Measurements from ENCODE around the gene PRIMPOL.
"Not testable (repeated sequence)": the region's sequence is repeated elsewhere in the genome, so short reads cannot be mapped to it uniquely, and the experiment has no call there.

Gene PRIMPOL

DNA sequence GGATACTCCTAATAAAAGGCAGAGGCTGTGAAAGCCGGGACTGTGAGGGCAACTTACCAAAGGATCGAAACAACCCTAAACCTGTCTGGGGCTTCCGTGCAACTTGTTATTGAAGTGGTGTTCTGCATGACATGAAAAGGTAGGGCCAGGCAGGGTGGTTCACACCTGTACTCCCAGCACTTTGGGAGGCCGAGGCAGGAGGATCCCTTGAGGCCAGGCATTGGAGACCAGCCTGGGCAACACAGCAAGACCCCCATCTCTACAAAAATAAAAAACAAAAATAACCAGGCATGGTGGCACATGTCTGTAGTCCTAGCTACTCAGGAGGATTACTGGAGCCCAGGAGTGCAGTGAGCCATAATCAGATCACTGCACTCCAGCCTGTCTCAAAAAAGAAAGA is 12.6 kb upstream of the PRIMPOL start:
- no peak for DNase-seq (ENCODE audit: low read depth)

DNA sequence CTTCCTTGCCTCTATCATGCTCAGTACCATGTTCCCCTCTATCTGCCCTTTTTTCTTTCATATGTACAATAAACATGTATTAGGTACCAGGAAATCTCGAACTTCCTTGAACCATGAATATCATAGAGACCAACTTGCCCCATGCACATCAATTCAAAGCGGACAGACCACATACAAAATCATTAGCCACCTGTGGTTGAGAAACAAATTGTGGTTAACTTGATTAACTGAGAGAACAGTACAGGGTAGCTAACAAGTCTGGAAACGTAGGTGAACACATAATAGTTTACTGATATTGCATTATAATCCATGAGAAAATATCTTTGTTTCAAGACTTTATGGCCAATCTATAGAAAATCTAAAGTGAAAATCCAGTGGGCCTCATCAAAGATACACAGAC is 8.5 kb upstream of the PRIMPOL start:
- DNase-seq (ENCODE audit: low read depth), result no peak

DNA sequence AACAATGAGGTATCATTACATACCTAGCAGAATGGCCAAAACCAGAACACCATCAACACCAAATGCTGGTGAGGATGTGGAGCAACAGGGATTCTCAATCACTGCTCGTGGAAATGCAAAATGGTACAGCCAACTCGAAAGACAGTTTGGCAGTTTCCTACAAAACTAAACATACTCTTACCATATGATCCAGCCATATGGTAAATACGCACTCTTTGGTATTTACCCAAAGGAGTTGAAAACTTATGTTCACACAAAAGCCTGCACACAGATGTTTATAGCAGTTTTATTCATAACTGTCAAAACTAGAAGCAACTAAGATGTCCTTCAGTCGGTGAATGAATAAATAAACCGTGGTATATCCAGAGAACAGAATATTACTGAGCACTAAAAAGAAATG is 8.1 kb upstream of the PRIMPOL start:
- no peak for DNase-seq (ENCODE audit: low read depth)

DNA sequence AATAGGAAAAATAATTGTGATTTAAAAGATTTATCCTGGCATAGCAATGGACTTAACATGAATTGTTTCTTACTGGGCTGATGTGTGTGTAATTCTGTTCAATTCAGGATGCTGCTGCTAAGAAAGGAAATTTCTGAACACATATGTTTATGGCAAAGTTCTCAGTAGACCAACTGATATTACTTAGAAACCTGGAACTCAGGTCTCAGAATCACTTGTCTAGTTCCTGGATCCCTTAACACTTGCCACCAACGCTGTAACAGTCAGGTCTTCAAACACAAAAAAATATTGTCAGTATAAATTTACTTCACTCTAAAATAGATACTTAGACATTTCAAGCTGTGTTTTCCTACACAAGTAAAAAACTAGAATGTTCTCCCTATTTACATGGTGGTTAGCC is 5.8 kb upstream of the PRIMPOL start:
- no peak for DNase-seq (ENCODE audit: low read depth)

DNA sequence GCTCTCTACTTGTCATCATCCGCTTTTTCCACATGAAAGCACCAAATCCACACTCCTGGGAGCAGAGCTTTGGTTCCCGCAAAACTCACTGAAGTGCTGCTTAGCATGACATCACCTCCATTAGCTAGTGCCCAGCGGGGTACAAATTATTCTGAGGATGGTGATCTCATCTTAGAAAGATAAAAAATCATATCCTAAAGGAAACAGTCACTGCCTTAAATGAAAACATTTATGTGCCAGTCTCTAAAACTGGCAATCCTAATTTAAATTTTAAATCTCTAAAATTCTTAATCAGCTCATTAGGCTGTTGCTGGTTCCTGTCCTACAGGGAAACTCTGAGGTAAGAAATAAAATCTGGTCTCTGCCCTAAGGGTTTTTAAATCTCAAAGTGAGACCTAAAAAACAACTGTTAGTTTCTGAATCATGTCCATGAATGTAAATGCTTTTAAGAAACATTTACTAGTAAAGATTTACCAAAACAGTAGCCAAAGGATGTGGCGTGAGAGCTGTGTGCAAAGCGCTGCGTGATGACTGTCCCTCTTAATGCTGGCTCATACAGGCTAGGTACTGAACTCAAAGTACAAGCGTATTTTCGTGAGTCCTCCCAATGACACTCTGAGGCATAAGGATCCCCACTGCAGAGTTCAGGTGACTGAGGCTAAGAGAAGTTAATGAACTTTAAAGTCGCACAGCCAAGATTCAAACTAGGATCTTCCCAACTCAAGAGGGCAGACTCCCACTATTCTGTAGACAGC is 4.8 kb upstream of the PRIMPOL start:
- DNase-seq (ENCODE audit: low read depth), result no peak

DNA sequence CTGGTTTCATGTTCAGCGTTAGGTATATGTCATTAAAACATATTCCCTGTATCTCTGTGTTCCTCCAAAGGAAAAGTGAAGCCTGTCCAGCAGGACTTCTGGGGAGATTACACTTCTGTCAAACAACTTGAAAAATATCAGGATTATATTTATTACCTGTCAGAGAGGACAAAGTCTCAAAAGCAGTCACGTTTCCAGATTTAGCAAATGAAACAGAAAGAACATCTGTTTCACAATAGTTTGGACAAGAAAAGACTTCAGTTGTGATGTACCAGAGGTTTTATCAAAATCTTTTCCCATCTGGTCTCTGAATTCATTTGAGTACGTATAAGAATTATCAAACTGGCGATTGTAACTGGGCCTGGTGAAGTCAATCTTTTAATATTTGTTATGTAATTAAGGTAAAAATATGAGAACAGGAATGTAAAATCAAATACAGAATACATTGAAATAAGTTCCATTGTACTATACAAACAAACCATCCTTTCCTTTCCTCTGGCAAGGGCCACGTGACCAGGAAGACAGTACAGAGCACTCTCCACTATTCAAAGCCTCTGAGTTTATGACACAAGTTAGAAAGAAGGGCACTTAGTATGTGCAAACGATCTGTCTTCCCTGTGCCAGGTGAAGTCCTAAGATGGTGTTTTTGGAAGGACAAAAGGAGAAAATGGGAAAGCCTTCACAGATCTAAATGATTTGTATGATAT is 3.5 kb upstream of the PRIMPOL start:
- DNase-seq (ENCODE audit: low read depth), result no peak

DNA sequence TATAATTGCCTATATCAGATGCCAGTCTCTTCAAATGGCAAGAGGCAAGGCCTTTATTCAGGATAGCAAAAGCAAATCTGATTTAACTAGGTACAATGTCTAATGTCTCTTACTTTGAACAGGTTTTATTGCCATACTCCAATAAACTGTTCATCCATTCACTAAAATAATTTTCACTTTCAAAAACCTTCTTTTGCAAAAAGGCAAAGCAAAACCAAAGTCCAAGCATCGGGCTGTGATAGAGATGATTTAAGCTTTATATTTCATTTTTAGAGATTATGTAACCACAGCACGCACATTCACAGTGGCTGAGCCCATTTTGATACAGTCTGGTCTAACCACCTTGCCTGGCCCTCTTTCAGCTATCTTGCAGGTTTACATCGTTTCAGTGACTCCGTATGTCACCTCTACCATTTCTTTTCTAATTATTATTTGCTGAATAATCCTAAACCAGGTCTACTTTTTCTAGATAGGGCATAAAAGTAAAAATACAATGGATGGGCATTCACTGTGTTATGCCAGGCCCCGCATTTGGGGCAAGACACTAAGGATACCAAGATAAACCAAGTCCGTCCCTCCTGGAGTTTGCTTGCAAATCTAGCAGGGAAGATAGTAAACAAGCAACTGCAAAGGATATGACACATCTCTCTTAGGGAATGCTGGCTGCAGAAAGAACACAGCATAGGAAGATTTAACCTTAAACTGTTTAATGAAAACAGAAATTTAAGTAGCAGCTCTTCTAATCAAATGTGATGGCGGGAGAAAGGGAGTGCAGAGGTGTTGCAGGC is 2.1 kb upstream of the PRIMPOL start:
- DNase-seq (ENCODE audit: low read depth), result no peak

DNA sequence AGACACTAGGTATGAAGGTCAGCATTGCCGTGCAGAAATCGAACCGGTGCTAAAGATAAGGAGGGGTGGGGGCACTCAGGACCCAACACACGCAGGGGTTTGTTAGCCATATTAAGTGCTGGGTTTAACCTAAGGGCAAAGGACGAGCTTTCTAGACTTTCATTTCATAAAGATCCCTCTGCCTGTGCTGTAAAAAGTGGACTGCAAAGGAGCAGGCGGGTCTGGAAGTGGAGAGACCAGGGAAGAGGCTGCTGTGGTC is 1.6 kb upstream of the PRIMPOL start:
- no peak for DNase-seq (ENCODE audit: low read depth)

DNA sequence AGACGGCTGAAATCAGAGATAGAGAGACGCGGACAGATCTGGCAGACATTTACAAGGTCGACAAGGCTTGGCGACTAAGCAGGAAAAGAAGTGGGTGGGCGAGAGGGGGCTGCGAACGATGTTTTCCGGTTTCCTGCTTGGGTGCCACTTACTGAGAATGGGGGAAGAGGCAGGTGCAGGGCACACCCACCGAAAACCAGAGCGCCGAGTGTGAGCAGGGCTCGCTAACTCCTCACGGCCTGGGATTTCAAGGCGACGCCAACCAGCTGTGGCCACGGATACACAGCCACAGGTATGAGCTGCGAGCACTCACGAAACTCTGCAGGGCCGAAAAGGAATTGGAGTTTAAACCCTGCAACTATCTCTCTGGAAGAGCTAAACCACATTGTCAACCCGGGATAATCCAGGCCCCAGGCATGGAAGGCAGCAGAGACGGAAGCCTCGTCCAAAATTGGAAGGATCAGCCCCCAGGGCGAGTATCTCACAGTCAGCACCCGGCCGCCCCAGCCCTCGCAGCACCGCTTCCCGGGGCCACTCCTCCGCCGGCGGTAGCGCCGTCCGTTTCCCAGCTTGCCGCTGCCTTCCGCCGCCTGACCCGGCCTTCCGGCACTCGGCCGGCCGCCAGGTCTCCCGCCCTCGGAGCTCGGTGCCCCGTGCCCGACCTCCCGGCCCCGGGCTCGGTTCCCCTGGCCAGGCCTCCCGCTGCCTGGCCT is 1.1 kb upstream of the PRIMPOL start:
- peak; percentile 28 for DNase-seq (ENCODE audit: low read depth)

DNA sequence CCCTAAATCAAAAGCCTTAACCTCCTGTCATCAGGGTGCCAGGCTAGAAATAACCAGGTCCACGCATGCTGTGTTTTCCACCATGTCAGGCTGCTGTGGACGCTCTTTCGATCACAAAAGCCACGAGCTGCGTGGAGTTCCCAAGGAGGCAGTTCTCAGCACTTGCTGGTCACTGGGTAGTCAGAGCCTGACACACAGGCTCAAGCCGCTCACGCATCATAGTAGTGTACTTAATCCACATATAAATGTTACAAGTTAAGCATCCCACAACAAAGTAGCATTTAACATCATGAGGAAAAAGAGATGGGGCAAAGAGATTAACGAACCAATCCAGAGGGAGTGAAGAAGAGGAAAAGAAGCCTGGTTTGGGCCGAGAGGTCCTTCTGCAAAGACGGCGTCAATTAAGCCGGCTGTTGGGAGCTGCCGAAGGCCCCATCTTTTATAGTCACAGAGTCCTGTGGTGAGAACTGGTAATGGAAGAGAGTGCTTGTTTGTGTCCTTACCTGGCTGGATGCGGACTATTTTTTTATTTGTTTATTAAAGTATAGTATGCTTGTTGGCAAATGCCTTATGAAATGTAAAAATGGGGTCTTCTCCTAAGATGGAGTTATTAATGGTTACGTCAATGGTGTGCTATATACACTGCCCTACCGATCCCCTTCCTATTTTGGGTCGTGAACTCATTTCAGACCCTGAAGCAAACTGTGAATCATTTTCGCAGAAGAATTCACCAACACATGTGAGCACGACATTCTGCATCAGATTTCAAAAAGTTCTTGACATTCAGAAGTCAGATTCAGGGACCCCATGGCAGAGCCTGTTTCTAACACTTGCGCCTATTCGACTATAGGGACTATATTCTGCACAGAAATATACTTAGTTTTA is 675 bp downstream of the PRIMPOL start:
- peak; percentile 26 for DNase-seq (ENCODE audit: low read depth)

DNA sequence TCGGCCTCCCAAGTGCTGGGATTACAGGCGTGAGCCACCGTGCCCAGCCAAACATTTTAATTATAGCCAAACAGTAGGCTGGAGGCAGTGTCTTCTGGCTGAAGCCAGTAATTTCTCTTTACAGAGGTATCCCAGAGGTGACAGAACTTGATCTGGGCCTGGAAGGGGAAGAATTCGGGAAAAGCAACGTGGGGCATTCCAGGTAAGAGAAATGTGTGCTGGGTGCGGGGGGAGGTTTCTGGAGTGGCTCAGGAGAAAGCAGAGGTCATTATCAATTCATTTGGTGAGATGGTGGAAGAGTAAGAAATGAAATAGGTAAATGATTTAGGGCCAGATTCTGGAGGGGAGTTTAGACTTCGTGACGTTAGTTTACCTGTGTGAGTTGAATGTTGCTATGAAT is 2.4 kb downstream of the PRIMPOL start:
- DNase-seq (ENCODE audit: low read depth), result no peak

DNA sequence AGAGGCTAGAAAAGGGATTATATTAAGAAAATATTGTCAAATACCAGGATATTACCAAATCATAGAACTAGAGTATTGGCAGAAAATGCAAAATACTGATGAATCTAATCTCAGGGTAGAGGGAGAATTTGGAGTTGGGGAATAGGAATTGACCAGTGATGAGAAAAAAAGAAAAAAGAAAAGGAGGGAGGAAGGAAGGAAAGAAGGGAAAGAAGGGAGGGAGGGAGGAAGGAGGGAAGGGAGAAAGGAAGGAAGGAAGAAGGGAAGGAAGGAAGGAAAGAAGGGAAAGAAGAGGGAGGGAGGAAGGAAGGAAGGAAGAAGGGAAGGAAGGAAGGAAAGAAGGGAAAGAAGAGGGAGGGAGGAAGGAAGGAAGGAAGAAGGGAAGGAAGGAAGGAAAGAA is 3.1 kb downstream of the PRIMPOL start:
- not testable (repeated sequence) for DNase-seq (ENCODE audit: low read depth)

DNA sequence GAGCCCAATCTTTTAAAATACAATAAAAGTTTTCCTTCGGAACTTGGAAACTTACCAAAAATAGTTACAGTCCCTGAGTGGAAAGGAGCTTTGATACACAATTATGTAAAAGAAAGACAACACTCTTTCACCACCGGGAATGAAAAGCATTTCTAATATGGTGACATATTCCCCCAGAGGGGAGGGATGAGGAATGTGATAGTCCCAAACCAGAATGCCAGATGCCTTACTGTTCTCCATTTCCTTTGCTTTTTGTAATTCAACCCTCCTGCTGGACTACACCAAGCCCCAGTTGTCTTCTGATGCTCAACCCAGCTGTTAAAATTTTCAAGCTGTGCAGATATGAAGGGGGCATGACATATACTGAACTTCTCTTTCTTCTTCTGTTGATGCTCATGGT is 4.1 kb downstream of the PRIMPOL start:
- DNase-seq (ENCODE audit: low read depth), result peak; percentile 12

DNA sequence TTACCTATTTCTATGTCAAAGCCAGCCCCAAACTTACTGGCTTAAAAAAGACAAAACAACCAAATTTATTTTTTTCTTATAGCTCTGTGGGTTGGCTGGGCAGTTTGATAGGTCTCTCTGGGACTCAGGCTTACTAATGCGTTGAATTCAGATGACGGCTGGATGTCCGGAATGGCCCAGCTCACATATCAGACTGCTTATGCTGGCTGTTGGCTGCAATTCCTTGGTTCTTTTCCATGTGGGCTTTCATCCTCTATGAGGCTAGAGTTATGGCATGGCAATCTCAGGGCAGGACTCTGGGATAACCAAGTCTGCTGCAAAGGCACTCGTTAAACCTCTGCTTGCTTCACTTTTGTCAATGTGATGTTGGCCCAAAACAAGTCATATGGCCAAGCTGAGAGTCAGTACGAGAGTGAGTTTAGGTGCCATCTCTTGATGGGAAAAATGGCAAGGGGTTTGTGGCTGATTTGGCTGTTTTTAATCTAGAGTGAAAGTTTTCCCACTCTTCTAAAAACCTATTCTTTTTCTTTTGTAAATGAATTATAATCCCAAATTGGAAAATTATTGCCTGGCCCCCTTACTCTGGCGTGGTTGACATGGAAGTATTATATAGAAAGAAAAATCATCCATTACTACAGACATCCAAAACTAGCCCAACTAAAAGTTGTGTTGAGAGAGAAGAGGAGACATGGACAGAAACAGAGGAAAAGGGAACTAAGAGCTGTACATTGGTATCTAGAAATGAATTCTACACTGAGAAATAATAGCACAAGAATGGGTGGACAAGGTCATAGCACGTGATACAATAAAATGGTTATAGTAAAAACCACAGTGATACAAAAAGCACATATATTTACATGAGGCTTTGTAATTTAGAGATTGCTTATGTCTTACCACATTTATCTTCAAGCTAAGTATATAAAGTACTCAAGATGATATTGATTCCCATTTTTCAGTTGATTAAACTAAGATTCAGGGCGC is 6.6 kb downstream of the PRIMPOL start:
- DNase-seq (ENCODE audit: low read depth), result no peak

DNA sequence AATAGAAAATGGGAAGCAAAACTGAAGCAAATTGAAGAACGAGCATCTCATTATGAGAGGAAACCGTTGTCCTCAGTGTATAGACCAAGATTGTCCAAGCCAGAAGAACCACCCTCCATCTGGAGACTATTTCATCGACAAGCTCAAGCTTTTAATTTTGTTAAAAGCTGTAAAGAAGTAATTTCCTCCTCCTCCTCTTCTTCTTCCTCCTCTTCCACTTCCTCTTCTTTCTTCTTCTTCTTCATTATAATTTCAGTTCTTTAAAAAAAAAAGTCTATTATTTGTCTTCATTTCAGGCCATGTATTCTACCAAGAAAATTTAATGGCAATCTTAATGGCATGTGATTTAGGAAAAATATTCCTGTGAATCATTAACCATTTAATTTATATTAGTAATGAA is 7.6 kb downstream of the PRIMPOL start:
- DNase-seq (ENCODE audit: low read depth), result no peak

DNA sequence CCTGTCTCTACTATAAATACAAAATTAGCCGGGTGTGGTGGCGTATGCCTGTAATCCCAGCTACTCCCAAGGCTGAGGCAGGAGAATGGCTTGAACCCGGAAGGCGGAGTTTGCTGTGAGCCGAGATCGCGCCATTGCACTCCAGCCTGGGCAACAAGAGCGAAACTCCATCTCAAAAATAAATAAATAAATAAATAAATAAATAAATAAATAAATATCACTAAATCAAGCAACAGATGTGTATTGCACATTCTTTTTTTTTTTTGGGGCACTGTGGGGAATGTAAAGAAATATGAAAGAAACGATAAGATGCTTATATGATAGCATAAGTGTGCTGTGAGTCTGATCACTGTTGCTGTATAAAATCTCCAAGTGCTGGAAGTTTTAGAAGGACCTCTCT is 8.3 kb downstream of the PRIMPOL start:
- DNase-seq (ENCODE audit: low read depth), result not testable (repeated sequence)

DNA sequence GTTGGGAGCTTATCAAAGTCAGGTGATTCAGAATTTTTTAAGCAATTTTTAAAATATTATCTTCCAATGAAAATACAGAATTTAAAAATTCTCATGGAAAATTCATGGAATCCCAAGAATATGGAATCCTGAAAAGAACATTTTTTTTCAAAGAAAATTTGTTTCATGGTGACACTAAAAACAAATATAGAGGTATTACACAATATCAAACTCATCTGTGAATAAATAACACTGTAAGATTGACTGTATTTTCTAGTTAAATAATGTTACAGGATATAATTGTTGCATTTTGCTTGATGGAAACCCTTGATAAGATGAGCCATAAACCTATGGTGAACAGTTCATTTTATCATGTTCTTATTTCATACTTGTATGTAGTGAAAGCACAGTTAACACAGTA is 11.4 kb downstream of the PRIMPOL start:
- DNase-seq (ENCODE audit: low read depth), result no peak

DNA sequence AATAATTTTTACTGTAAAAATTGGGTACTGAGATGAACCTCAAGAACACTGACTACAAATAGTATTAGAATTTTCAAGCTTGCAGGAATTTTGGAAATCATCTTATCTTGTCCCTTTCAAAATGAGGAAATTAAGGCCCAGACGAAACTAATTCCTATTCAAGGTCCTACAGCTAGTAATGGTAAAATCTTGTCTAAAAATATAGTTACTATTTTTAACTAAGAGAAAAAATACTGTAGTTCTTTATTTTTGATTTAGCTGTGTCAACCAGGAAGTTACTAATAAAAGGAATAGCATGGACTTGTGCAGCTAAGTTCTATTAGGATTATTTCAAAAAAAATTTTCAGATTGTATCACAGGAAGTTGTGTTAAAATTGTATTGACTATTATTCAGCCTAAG is 12.7 kb downstream of the PRIMPOL start:
- DNase-seq (ENCODE audit: low read depth), result no peak

DNA sequence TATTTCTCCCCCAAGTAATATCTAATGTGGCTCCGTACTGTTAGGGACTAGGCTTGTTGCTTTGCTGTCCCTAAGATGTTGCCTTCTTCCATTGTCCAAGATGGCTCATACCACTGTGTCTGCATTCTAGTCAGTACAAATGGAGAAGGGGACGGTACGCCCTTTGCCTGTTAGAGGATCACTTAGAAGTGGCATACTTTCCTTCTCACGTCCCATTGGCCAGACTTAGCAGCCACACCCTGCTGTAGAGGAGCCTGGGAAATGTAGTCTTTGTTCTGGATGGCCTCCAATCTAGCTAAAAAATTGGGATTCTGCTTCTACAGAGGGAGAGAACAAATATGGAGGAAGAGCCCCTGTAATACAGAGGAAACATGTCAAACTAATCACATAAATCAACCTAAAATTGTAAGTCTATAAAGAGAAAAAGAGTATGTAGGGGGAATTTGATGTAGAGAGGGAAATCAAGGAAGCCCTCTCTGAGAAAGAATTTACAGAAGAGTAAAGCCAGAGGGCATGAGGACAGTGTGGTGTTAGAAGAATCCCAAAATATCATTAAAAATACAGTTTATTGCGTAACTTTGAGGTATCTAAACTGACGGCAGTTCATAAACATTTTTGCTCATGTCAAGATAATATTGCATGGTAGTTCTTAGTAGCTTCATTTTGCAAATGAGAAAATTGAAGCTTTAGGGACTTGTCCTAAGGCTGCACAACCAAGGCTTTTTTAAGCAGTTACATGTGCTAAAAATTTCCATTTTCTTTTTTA is 15.1 kb downstream of the PRIMPOL start:
- no peak for DNase-seq (ENCODE audit: low read depth)

DNA sequence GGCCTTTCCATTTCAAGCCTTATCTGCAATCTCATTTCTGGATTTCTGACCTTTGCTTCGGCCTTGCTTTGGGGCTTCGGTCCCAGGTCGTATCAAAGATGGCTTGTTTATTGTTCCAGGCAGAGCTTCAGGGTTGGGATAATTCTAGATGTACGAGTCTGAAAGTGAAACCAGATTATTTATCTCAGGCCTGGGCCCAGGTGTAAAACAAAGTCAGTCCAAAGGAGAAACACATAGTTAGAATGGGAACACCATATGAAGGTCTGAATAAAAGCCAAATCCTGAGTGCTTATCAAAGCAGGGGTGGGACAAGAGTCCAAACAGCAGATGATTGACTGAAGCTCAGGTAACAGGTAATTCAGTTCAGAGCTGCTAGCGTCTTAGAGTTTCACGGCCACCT is 17.1 kb downstream of the PRIMPOL start:
- no peak for DNase-seq (ENCODE audit: low read depth)

All from GM04504 (cell line).